ENCODE data around the gene RNF114.
A peak's percentile ranks its signal among the peaks of the same experiment; 100 is the strongest.
"Not testable (repeated sequence)": the region's sequence is repeated elsewhere in the genome, so short reads cannot be mapped to it uniquely, and the experiment has no call there.

RNF114 gene

GRCh38 chr20:49964964-49965780 is 29.0 kb downstream of the RNF114 start:
- DNase-seq (ENCODE audit: low read depth in 3 of 3): no peak

- no peak for DNase-seq (ENCODE audit: low read depth in 3 of 3)
Observed at GRCh38 chr20:49965781-49966305, 29.6 kb downstream of the RNF114 start.

- no peak for DNase-seq (ENCODE audit: low read depth in 3 of 3)
Observed at GRCh38 chr20:49966861-49967260, 30.7 kb downstream of the RNF114 start.

GRCh38 chr20:49969234-49969633 is 33.0 kb downstream of the RNF114 start:
- DNase-seq (ENCODE audit: low read depth in 3 of 3): no peak

- DNase-seq (ENCODE audit: low read depth in 3 of 3): no peak
Observed at GRCh38 chr20:49969946-49970345, 33.7 kb downstream of the RNF114 start.

- no peak for DNase-seq (ENCODE audit: low read depth in 3 of 3)
Observed at GRCh38 chr20:49970498-49970897, 34.3 kb downstream of the RNF114 start.

GRCh38 chr20:49973981-49974380 is 37.8 kb downstream of the RNF114 start:
- no peak for DNase-seq (ENCODE audit: low read depth in 3 of 3)

- no peak for DNase-seq (ENCODE audit: low read depth in 3 of 3)
Observed at GRCh38 chr20:49976542-49976941, 40.3 kb downstream of the RNF114 start.

GRCh38 chr20:49977740-49978139 is 41.5 kb downstream of the RNF114 start:
- DNase-seq (ENCODE audit: low read depth in 3 of 3): not testable (repeated sequence)

GRCh38 chr20:49978685-49979029 is 42.5 kb downstream of the RNF114 start:
- no peak for DNase-seq (ENCODE audit: low read depth in 3 of 3)

- DNase-seq (ENCODE audit: low read depth in 3 of 3): peak; percentile 45 to 59 (median 54)
Observed at GRCh38 chr20:49979030-49979832, 43.0 kb downstream of the RNF114 start.

GRCh38 chr20:49980140-49981008 is 44.2 kb downstream of the RNF114 start:
- DNase-seq (ENCODE audit: low read depth in 3 of 3): no peak

GRCh38 chr20:49981218-49982071 is 45.2 kb downstream of the RNF114 start:
- no peak for DNase-seq (ENCODE audit: low read depth in 3 of 3)

- DNase-seq (ENCODE audit: low read depth in 3 of 3): peak in 1 of 3 experiments; percentile 7
Observed at GRCh38 chr20:49982072-49982345, 45.8 kb downstream of the RNF114 start.

- peak; percentile 61 to 77 (median 77) for DNase-seq (ENCODE audit: low read depth in 3 of 3)
Observed at GRCh38 chr20:49982346-49983122, 46.3 kb downstream of the RNF114 start, which contains the start of gene SNAI1. Gene SNAI1 (plus strand): TSS chr20:49982980. CDS start chr20:49983060, 80 bp downstream.

- DNase-seq (ENCODE audit: low read depth in 3 of 3): no peak
Observed at GRCh38 chr20:49983123-49983847, 47.1 kb downstream of the RNF114 start.

GRCh38 chr20:49983848-49984408 is 47.7 kb downstream of the RNF114 start:
- DNase-seq (ENCODE audit: low read depth in 3 of 3): no peak

GRCh38 chr20:49984426-49985153 is 48.4 kb downstream of the RNF114 start:
- no peak for DNase-seq (ENCODE audit: low read depth in 3 of 3)
